GM06990 (cell line): ENCODE data around the gene CSMD2.

ENCODE experiments used
- DNase-seq: peaks from one replicate; pipeline ENCODE4 v3.0.0-alpha.2; 2011; ENCODE audit not compliant: insufficient read length; ENCODE audit errors: extremely low read depth
- H3K27me3 ChIP-seq: replicated peaks from 2 replicates; pipeline ENCODE4 v1.6.0; 2011; ENCODE audit warnings: low read length; ENCODE audit not compliant: control insufficient read depth, insufficient read depth
- H3K36me3 ChIP-seq: 2 replicates; pipeline ENCODE4 v1.5.1; 2011; ENCODE audit warnings: low read length; ENCODE audit not compliant: control insufficient read depth, insufficient read depth
- H3K4me3 ChIP-seq: replicated peaks from 2 replicates; pipeline ENCODE4 v1.5.1; 2011; ENCODE audit warnings: low read depth, mild to moderate bottlenecking, control low read depth, low read length
- TF ChIP-seq, protein P1 (sequence below): IDR thresholded peaks from 2 replicates; pipeline ENCODE4 v1.5.1; 2011; ENCODE audit warnings: low read length, control low read depth, mild to moderate bottlenecking, inconsistent platforms; ENCODE audit not compliant: insufficient read depth, poor library complexity, severe bottlenecking

Gene CSMD2

DNA sequence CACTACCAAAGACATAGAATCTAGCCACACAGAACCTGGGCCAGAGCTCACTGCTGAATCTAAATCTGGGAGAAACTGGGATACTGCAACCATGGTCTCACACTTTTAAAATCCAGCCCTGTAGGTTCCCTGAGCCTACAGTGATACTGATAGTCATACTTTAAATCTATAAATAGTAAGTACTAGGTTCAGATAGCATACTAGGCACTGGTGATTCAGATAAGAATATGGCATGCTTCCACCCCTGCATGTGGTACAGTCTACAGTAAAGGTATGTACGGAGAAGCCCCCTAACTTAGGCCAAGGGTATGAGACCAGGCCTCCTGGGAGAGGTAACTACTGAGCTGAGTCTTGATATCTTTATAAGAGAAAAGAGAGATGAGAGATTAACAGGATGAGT is 494.5 kb downstream of the CSMD2 start:
- no peak for DNase-seq
- H3K27me3 ChIP-seq: no peaks in the 10 kb centered on the region
- TF ChIP-seq, protein P1, sequence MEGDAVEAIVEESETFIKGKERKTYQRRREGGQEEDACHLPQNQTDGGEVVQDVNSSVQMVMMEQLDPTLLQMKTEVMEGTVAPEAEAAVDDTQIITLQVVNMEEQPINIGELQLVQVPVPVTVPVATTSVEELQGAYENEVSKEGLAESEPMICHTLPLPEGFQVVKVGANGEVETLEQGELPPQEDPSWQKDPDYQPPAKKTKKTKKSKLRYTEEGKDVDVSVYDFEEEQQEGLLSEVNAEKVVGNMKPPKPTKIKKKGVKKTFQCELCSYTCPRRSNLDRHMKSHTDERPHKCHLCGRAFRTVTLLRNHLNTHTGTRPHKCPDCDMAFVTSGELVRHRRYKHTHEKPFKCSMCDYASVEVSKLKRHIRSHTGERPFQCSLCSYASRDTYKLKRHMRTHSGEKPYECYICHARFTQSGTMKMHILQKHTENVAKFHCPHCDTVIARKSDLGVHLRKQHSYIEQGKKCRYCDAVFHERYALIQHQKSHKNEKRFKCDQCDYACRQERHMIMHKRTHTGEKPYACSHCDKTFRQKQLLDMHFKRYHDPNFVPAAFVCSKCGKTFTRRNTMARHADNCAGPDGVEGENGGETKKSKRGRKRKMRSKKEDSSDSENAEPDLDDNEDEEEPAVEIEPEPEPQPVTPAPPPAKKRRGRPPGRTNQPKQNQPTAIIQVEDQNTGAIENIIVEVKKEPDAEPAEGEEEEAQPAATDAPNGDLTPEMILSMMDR: no peak
- no peak overlapping the region for H3K4me3 ChIP-seq
- no peaks in the 10 kb centered on the region for H3K36me3 ChIP-seq

GRCh38 chr1:33668695-33669094 is 496.3 kb downstream of the CSMD2 start:
- TF ChIP-seq, protein P1: no peak
- H3K27me3 ChIP-seq: no peaks in the 10 kb centered on the region
- no peaks in the 10 kb centered on the region for H3K36me3 ChIP-seq
- no peak overlapping the region for H3K4me3 ChIP-seq
- no peak for DNase-seq

DNA sequence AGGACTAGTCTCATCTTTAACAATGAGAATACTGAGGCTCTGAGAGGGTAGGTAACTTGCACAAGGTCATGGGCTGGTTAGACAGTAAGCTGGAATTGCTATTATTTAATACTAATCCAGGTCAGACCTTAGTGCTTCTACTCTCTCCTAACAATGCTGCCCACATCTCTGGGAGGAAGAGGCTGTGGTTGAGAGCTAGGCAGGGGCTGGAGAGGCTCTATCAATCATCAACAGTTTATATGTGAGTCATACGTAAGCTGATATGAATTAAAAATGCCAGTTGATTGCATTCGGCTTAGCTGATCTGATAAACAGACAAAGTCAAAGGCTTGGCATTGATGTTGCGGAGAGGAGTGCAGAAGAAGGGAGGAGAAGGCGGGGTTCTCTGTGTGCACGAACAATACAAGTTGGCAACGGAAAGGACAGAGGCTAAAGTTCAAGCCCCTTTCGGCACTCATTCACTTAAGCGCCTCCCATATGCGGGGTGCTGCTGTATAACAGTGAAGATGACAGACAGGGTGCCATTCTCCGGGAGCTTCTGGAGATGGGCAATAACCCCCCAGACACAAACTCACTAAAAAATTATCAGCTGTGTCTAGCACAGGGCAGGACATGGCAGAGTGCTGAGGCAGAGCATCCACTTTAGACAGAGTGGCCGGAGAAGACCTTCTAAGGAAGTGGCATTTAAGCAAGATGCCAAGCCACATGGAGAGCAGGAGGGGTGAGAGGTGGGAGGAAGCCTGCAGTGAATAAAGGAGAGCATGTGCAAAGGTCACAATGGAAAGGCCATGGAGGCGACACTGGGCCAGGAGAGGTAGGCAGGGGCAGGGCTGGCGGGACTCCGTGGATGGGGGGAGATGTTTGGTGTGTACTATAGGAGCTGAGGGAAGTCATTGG is 497.4 kb downstream of the CSMD2 start:
- TF ChIP-seq, protein P1: no peak
- Histone ChIP-seq H3K27me3 (no peaks in the 10 kb centered on the region; the same call in 1 of the 2 replicates), H3K36me3 (no peaks in the 10 kb centered on the region), H3K4me3 (no peak overlapping the region)
- DNase-seq: no peak

DNA sequence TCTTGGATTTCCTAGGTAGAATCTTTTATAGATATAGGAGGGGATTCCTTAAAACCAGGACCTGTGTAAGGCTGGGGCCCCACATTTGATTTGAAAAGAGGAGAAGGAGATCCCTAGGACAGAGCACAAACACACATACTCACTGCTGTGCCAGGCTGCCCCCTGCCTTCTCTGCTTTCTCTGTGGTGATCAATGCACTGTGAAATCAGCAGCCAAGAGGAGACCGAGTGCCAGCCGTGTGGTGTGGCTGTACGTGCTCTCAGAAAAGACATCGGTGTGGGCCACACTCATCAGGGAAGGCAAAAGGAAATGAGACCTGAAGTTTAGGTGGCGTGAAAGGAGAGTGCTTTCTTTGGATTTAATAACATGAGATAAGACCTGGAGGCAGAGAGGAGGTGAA is 498.4 kb downstream of the CSMD2 start:
- Histone ChIP-seq H3K4me3 (no peak overlapping the region), H3K27me3 (no peaks in the 10 kb centered on the region; the same call in 1 of the 2 replicates), H3K36me3 (no peaks in the 10 kb centered on the region)
- TF ChIP-seq, protein P1: no peak
- no peak for DNase-seq

DNA sequence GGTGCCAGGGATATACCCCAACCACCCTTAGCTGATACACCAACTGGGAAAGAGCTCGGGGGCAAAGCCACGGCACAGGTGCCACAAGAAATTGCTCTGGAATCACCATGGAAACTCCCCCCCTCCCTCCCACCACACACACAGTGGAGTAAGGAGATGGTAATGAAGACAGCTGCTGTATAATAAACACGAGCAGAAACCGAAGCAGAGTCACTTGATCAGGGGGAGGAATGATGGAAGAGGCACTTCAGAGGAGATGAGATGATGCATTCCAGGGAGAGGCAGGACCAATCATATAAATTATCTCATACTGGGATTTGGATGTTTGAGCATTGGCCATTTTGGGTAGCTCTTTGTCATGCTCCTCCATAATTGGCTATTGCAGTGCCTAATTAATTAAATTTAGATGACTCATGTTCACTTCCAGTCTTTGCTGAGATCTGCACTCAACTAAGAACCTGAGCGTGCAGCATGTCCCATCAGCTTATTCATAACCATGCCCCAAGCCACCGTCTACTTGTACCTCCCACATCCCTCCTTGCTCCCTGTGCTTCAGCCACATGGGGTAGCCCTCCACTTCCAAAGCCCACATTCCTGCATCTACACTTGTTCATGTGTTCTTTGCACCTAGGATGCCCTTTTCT is 503.1 kb downstream of the CSMD2 start:
- TF ChIP-seq, protein P1: no peak
- Histone ChIP-seq H3K36me3 (no peaks in the 10 kb centered on the region), H3K4me3 (no peak overlapping the region), H3K27me3 (peaks cover 1% of the 10 kb centered on the region)
- no peak for DNase-seq
